NAMALWA (cell line): ENCODE results near the gene NBPF26.
"Not testable (repeated sequence)": the region's sequence is repeated elsewhere in the genome, so short reads cannot be mapped to it uniquely, and the experiment has no call there.

Source experiments
- DNase-seq: peaks from one replicate; pipeline ENCODE4 v3.0.0-alpha.2; 2015; ENCODE audit warnings: low spot score

The NBPF26 gene

GRCh38 chr1:120723715-120724402 lies at the start of gene NBPF26:
TSS of gene NBPF26 (plus strand) at chr1:120723945.
- DNase-seq = peak; percentile 17

- not testable (repeated sequence) for DNase-seq
Observed at GRCh38 chr1:120680106-120680819, 43.5 kb upstream of the NBPF26 start.

- DNase-seq = not testable (repeated sequence)
Observed at GRCh38 chr1:120680938-120681337, 42.8 kb upstream of the NBPF26 start.

GRCh38 chr1:120684397-120684796 lies 39.3 kb upstream of the NBPF26 start:
- not testable (repeated sequence) for DNase-seq

- not testable (repeated sequence) for DNase-seq
Observed at GRCh38 chr1:120685622-120686021, 38.1 kb upstream of the NBPF26 start.

GRCh38 chr1:120687250-120687649 lies 36.5 kb upstream of the NBPF26 start:
- not testable (repeated sequence) for DNase-seq

- DNase-seq = not testable (repeated sequence)
Observed at GRCh38 chr1:120700807-120701562, 22.8 kb upstream of the NBPF26 start.

- not testable (repeated sequence) for DNase-seq
Observed at GRCh38 chr1:120723358-120723714, 409 bp upstream of the NBPF26 start.

- not testable (repeated sequence) for DNase-seq
Observed at GRCh38 chr1:120724507-120724906, 762 bp downstream of the NBPF26 start.

- DNase-seq = not testable (repeated sequence)
Observed at GRCh38 chr1:120728811-120729210, 5.1 kb downstream of the NBPF26 start.

- DNase-seq = not testable (repeated sequence)
Observed at GRCh38 chr1:120769090-120769489, 45.3 kb downstream of the NBPF26 start.

GRCh38 chr1:120805452-120805851 lies 81.7 kb downstream of the NBPF26 start:
- peak; percentile 7 for DNase-seq

- peak; percentile 9 for DNase-seq
Observed at GRCh38 chr1:120811822-120812221, 88.1 kb downstream of the NBPF26 start.

GRCh38 chr1:120825051-120825450 lies 101.3 kb downstream of the NBPF26 start:
- DNase-seq = not testable (repeated sequence)

- DNase-seq = not testable (repeated sequence)
Observed at GRCh38 chr1:120826623-120827022, 102.9 kb downstream of the NBPF26 start.

- DNase-seq = not testable (repeated sequence)
Observed at GRCh38 chr1:120844186-120844944, 120.6 kb downstream of the NBPF26 start.

- not testable (repeated sequence) for DNase-seq
Observed at GRCh38 chr1:120844945-120845330, 121.2 kb downstream of the NBPF26 start.

GRCh38 chr1:120849400-120850286 lies 125.9 kb downstream of the NBPF26 start:
- peak; percentile 49 for DNase-seq

- DNase-seq = peak; percentile 88
Observed at GRCh38 chr1:120850287-120850536, 126.5 kb downstream of the NBPF26 start.

GRCh38 chr1:120850537-120851421 lies 127.0 kb downstream of the NBPF26 start:
- DNase-seq = peak; percentile 94
